ENCODE results near the gene PDZRN3.

DNA sequence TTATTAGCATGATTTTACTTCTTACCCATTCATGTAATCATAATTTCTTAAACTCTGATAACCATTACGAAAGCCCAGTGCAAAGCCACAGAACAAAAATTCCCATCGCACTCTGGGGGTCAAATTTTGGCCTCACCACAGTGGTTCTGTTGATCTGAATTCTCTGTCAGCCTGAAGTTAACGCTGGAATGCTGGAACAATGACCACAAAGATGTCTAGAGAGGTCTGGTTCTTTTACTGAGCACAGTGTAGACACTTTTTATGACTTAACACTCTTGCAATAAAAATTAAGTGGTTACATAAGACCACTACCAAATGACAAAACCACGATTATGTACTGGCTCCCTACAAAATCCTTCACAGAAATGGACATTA lies 94.7 kb downstream of the PDZRN3 start:
- TF ChIP-seq, protein P1, sequence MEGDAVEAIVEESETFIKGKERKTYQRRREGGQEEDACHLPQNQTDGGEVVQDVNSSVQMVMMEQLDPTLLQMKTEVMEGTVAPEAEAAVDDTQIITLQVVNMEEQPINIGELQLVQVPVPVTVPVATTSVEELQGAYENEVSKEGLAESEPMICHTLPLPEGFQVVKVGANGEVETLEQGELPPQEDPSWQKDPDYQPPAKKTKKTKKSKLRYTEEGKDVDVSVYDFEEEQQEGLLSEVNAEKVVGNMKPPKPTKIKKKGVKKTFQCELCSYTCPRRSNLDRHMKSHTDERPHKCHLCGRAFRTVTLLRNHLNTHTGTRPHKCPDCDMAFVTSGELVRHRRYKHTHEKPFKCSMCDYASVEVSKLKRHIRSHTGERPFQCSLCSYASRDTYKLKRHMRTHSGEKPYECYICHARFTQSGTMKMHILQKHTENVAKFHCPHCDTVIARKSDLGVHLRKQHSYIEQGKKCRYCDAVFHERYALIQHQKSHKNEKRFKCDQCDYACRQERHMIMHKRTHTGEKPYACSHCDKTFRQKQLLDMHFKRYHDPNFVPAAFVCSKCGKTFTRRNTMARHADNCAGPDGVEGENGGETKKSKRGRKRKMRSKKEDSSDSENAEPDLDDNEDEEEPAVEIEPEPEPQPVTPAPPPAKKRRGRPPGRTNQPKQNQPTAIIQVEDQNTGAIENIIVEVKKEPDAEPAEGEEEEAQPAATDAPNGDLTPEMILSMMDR (conservative IDR thresholded peaks at IDR 0.05), result no peak
- no peak for TF ChIP-seq EZH2 (IDR thresholded peaks at IDR 0.05; ENCODE audit: low read depth)

All from PC-9 (cell line).